KMS-11 (cell line): ENCODE data around the gene CFAP74.

Experiments used
- H2AFZ ChIP-seq: fragments of 200-600 bp; sonication (generic); 2 replicates; pipeline ENCODE4 v1.6.1; 2016; ENCODE audit warnings: antibody characterized with exemption, mixed run types, low read depth
- H3K27ac ChIP-seq: fragments of 200-600 bp; sonication (generic); 2 replicates; pipeline ENCODE4 v1.6.1; 2016; ENCODE audit warnings: mild to moderate bottlenecking, mixed run types
- H3K27me3 ChIP-seq: fragments of 200-600 bp; sonication (generic); 2 replicates; pipeline ENCODE4 v1.6.1; 2017; ENCODE audit warnings: mild to moderate bottlenecking, low read depth, mixed run types, moderate library complexity; ENCODE audit not compliant: insufficient read depth
- H3K36me3 ChIP-seq: fragments of 200-600 bp; sonication (generic); 2 replicates; pipeline ENCODE4 v1.6.1; 2017; ENCODE audit warnings: mild to moderate bottlenecking, mixed run types; ENCODE audit not compliant: insufficient read depth
- H3K4me1 ChIP-seq: fragments of 200-600 bp; sonication (generic); 2 replicates; pipeline ENCODE4 v1.6.1; 2016; ENCODE audit warnings: mild to moderate bottlenecking, low read depth, mixed run types; ENCODE audit not compliant: poor library complexity, severe bottlenecking
- H3K4me2 ChIP-seq: fragments of 200-600 bp; sonication (generic); 2 replicates; pipeline ENCODE4 v1.7.0; 2016; ENCODE audit warnings: mild to moderate bottlenecking, mixed run types
- H3K4me3 ChIP-seq: fragments of 200-600 bp; sonication (generic); IDR thresholded peaks from 2 replicates; pipeline ENCODE4 v1.6.1; 2017; ENCODE audit warnings: low read depth, low read length, mixed read lengths; ENCODE audit not compliant: insufficient read depth
- H3K79me2 ChIP-seq: fragments of 200-600 bp; sonication (generic); 2 replicates; pipeline ENCODE4 v1.6.1; 2016; ENCODE audit warnings: low read depth, mixed run types; ENCODE audit not compliant: insufficient read depth
- H3K9ac ChIP-seq: fragments of 200-600 bp; sonication (generic); 2 replicates; pipeline ENCODE4 v1.6.1; 2016; ENCODE audit warnings: mild to moderate bottlenecking, mixed run types
- H4K20me1 ChIP-seq: fragments of 200-600 bp; sonication (generic); 2 replicates; pipeline ENCODE4 v1.6.1; 2016; ENCODE audit warnings: mild to moderate bottlenecking, mixed run types; ENCODE audit not compliant: insufficient read depth
- TF ChIP-seq, protein P1 (sequence below): fragments of 200-600 bp; sonication (generic); conservative IDR thresholded peaks from 2 replicates; pipeline ENCODE4 v1.6.1; 2017; ENCODE audit warnings: low read depth, mild to moderate bottlenecking, antibody characterized with exemption, low read length, moderate library complexity, mixed read lengths

CFAP74 gene

DNA sequence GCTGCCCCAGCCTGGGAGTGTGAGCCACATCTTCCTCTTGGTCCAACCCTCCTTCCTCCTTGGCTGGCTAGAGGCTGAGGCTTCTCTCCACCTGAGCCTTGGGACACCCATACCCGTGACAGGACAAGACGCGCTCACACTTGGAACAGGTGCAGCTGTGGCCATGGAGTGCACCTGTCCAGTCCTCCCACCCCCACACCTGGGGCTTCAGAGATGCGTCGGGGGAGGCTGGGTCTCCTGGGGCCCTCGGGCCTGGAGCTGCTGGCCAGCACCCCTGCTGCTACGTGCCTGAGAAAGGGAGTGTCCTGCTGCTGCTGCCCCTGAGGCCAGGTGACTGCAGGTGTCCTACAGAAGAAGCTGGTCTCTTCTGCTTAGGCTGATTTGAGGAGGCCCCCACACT, 47.5 kb downstream of the CFAP74 start:
- H3K4me2 ChIP-seq, result no peak overlapping the region
- H3K4me3 ChIP-seq, result no peak overlapping the region
- no peak overlapping the region for H3K9ac ChIP-seq
- no peaks in the 10 kb centered on the region for H4K20me1 ChIP-seq
- no peaks in the 10 kb centered on the region for H3K79me2 ChIP-seq
- no peak overlapping the region for H3K27ac ChIP-seq
- H2AFZ ChIP-seq, result no peak overlapping the region
- peaks cover 99% of the 10 kb centered on the region for H3K27me3 ChIP-seq
- TF ChIP-seq, protein P1, sequence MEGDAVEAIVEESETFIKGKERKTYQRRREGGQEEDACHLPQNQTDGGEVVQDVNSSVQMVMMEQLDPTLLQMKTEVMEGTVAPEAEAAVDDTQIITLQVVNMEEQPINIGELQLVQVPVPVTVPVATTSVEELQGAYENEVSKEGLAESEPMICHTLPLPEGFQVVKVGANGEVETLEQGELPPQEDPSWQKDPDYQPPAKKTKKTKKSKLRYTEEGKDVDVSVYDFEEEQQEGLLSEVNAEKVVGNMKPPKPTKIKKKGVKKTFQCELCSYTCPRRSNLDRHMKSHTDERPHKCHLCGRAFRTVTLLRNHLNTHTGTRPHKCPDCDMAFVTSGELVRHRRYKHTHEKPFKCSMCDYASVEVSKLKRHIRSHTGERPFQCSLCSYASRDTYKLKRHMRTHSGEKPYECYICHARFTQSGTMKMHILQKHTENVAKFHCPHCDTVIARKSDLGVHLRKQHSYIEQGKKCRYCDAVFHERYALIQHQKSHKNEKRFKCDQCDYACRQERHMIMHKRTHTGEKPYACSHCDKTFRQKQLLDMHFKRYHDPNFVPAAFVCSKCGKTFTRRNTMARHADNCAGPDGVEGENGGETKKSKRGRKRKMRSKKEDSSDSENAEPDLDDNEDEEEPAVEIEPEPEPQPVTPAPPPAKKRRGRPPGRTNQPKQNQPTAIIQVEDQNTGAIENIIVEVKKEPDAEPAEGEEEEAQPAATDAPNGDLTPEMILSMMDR, result no peak
- H3K4me1 ChIP-seq, result no peaks in the 10 kb centered on the region
- H3K36me3 ChIP-seq, result no peaks in the 10 kb centered on the region

DNA sequence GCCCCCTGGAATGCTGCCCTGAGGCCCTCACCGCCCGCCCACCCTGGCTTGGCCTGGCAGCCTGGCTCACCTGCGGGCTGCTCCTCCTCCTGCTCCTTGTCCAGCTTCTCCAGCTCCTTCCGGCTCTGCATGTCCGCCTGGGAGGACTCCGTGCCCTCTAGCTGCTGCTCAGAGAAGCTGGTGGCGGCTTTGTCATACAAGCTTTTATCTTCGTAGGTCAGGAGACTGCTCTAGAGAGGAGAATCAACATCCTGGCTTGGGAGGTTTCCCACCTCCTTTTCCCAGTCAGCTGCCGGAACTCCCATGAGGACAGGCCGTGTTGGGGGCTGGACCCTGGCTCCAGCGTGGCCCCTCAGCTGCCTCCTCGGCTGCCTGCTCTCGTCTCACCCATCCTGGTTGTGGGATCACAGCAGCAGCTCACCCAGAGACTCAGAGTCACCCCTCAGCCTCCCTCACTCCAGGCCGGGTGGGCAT, 47.9 kb downstream of the CFAP74 start:
- Histone ChIP-seq H3K9ac (no peak overlapping the region), H3K79me2 (no peaks in the 10 kb centered on the region), H4K20me1 (no peaks in the 10 kb centered on the region), H3K4me1 (no peaks in the 10 kb centered on the region), H2AFZ (no peak overlapping the region), H3K27me3 (peaks cover 99% of the 10 kb centered on the region), H3K36me3 (no peaks in the 10 kb centered on the region), H3K4me2 (no peak overlapping the region), H3K27ac (no peak overlapping the region), H3K4me3 (no peak overlapping the region)
- TF ChIP-seq, protein P1, result no peak

DNA sequence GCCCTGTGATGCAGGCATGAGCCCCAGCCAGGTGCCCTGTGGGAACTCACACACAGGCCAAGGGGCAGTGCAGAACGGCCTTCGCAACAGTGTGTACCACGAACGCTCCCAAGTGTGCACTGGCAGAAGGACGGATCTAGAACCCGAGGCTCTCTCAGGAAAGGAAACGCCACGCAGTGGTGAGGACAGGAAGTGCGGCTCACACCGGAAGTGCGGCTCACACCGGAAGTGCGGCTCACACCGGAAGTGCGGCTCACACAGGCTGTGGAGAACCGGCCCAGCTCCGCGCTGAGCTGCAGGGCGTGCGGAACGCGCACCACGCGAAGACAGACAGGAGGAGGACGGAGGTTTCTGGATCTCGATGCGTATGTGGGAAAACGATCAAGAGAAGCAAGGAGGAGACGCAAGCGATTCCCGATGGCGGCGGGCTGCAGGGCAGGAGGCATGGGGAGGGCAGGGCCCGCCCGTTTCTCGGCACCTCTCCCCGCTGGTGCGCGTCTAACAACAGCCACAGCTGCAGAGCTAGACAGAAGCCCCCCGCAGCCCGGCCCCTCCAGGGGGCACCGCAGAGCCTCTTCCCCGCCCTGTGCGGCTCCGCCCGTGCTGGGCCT, 48.6 kb downstream of the CFAP74 start:
- Histone ChIP-seq H4K20me1 (no peaks in the 10 kb centered on the region), H3K27me3 (peaks cover 99% of the 10 kb centered on the region), H3K9ac (no peak overlapping the region), H2AFZ (no peak overlapping the region), H3K79me2 (no peaks in the 10 kb centered on the region), H3K4me1 (no peaks in the 10 kb centered on the region), H3K4me3 (no peak overlapping the region), H3K27ac (no peak overlapping the region), H3K36me3 (no peaks in the 10 kb centered on the region), H3K4me2 (no peak overlapping the region)
- TF ChIP-seq, protein P1, result no peak

DNA sequence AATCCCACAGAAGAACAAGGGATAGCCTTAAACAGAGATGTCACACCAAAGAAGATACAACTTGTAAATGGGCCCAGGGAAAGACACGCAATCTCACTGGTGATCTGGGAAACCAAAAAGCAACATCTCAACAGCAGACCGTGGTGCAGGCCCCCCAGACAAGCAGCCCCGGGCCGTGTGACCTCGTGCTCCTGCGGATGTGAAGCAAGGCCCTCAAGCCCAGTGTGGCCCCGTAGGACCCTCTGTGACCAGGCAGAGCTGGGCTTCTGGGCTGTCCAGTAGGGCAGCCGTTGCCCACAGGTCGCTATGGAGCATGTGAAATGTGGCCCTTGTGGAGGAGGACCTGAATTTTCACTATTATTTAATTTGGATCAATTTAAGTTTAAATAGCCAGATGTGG, 49.6 kb downstream of the CFAP74 start:
- Histone ChIP-seq H4K20me1 (no peaks in the 10 kb centered on the region), H3K4me3 (no peak overlapping the region), H3K4me2 (no peak overlapping the region), H3K4me1 (no peaks in the 10 kb centered on the region), H2AFZ (no peak overlapping the region), H3K79me2 (no peaks in the 10 kb centered on the region), H3K27me3 (peaks cover 99% of the 10 kb centered on the region), H3K36me3 (no peaks in the 10 kb centered on the region), H3K27ac (no peak overlapping the region), H3K9ac (no peak overlapping the region)
- TF ChIP-seq, protein P1, result no peak
